ENCODE data around the gene LRFN2. TPM values are rescaled to one million over a fixed set of nuclear protein-coding genes. Genes with fewer than 3 reads are reported as not detected.

Gene LRFN2
- total and polyA plus RNA-seq, 4 donors, result under 0.01 to 0.01 TPM; not detected in 2

- no peak overlapping the region for H3K27ac ChIP-seq (ENCODE audit: low read depth in 1 of 2, low read length in 2 of 2)
- H3K9me3 ChIP-seq (ENCODE audit: control insufficient read depth in 4 of 4, low read length in 3 of 4), result no peaks in the 10 kb centered on the region
- 70% methylated on average over 3 of the region's 3 CpGs for WGBS
- H3K36me3 ChIP-seq (ENCODE audit: control insufficient read depth in 4 of 4, insufficient read depth in 3 of 4, low read depth in 1 of 4, low read length in 3 of 4), result no peaks in the 10 kb centered on the region
- TF ChIP-seq CTCF (IDR thresholded peaks at IDR 0.05; ENCODE audit: low read depth, low read length, missing input control), result no peak
- no peak for TF ChIP-seq ATF3 (IDR thresholded peaks at IDR 0.05)
- TF ChIP-seq YY1 (IDR thresholded peaks at IDR 0.05), result no peak
- no peak for TF ChIP-seq RAD21 (IDR thresholded peaks at IDR 0.05)
- no peak for TF ChIP-seq FOXA2 (IDR thresholded peaks at IDR 0.05)
- TF ChIP-seq HNF4A (conservative IDR thresholded peaks at IDR 0.05), result no peak
- TF ChIP-seq TAF1 (conservative IDR thresholded peaks at IDR 0.05), result no peak
- no peak for TF ChIP-seq HNF4G (IDR thresholded peaks at IDR 0.05)
- TF ChIP-seq MAX (IDR thresholded peaks at IDR 0.05), result no peak
- H3K4me3 ChIP-seq (ENCODE audit: low read depth in 1 of 3, low read length in 3 of 3), result no peak overlapping the region
- no peak for DNase-seq (ENCODE audit: low spot score)
- H3K4me1 ChIP-seq (ENCODE audit: control insufficient read depth in 4 of 4, insufficient read depth in 4 of 4, low read length in 3 of 4), result no peaks in the 10 kb centered on the region
- no peaks in the 10 kb centered on the region for H3K27me3 ChIP-seq (ENCODE audit: control insufficient read depth in 4 of 4, insufficient read depth in 4 of 4, low read length in 3 of 4)
- H3K9ac ChIP-seq (ENCODE audit: low read depth in 1 of 2, low read length in 2 of 2), result no peak overlapping the region
Observed at GRCh38 chr6:40444312-40444711, 142.9 kb downstream of the LRFN2 start.

- H3K27ac ChIP-seq (ENCODE audit: low read depth in 1 of 2, low read length in 2 of 2), result no peak overlapping the region
- no peak overlapping the region for H3K4me3 ChIP-seq (ENCODE audit: low read depth in 1 of 3, low read length in 3 of 3)
- no peaks in the 10 kb centered on the region for H3K36me3 ChIP-seq (ENCODE audit: control insufficient read depth in 4 of 4, insufficient read depth in 3 of 4, low read depth in 1 of 4, low read length in 3 of 4)
- 97% methylated on average over 2 of the region's 2 CpGs for WGBS
- DNase-seq (ENCODE audit: low spot score), result no peak
- no peak overlapping the region for H3K9ac ChIP-seq (ENCODE audit: low read depth in 1 of 2, low read length in 2 of 2)
- H3K27me3 ChIP-seq (ENCODE audit: control insufficient read depth in 4 of 4, insufficient read depth in 4 of 4, low read length in 3 of 4), result no peaks in the 10 kb centered on the region
- H3K4me1 ChIP-seq (ENCODE audit: control insufficient read depth in 4 of 4, insufficient read depth in 4 of 4, low read length in 3 of 4), result no peaks in the 10 kb centered on the region
- no peaks in the 10 kb centered on the region for H3K9me3 ChIP-seq (ENCODE audit: control insufficient read depth in 4 of 4, low read length in 3 of 4)
- no peak for TF ChIP-seq CTCF (IDR thresholded peaks at IDR 0.05; ENCODE audit: low read depth, low read length, missing input control)
- TF ChIP-seq ZBTB33 (IDR thresholded peaks at IDR 0.05), result no peak
- TF ChIP-seq JUND (IDR thresholded peaks at IDR 0.05), result no peak
- TF ChIP-seq EGR1 (IDR thresholded peaks at IDR 0.05; ENCODE audit: low read depth in 2 of 2), result no peak
- no peak for TF ChIP-seq YY1 (IDR thresholded peaks at IDR 0.05)
- no peak for TF ChIP-seq SP1 (IDR thresholded peaks at IDR 0.05)
- TF ChIP-seq ATF3 (IDR thresholded peaks at IDR 0.05), result no peak
- TF ChIP-seq MAX (IDR thresholded peaks at IDR 0.05), result no peak
- no peak for TF ChIP-seq TAF1 (conservative IDR thresholded peaks at IDR 0.05)
- no peak for TF ChIP-seq HNF4G (IDR thresholded peaks at IDR 0.05)
- no peak for TF ChIP-seq FOXA1 (IDR thresholded peaks at IDR 0.05)
- no peak for TF ChIP-seq FOXA2 (IDR thresholded peaks at IDR 0.05)
- no peak for TF ChIP-seq HNF4A (conservative IDR thresholded peaks at IDR 0.05)
- no peak for TF ChIP-seq REST (IDR thresholded peaks at IDR 0.05)
- no peak for TF ChIP-seq GABPA (IDR thresholded peaks at IDR 0.05 in 1 of 2, conservative IDR thresholded peaks at IDR 0.05 in 1 of 2)
- TF ChIP-seq RAD21 (IDR thresholded peaks at IDR 0.05), result no peak
Observed at GRCh38 chr6:40443842-40444241, 143.3 kb downstream of the LRFN2 start.
